ENCODE data around the gene PIGQ. TPM values are rescaled to one million over a fixed set of nuclear protein-coding genes. Genes with fewer than 3 reads are reported as not detected.

Gene PIGQ
- total RNA-seq, 4 donors from 2014 or later: 10.0 to 56.9 (median 30.7) TPM

GRCh38 chr16:534856-535445 is 34.8 kb upstream of the PIGQ start:
- no peak for DNase-seq
- Histone ChIP-seq H3K27ac (no peak overlapping the region), H3K27me3 (no peaks in the 10 kb centered on the region), H3K4me1 (peaks cover 0 to 2% of the 10 kb centered on the region in 2 donors), H3K36me3 (no peaks in the 10 kb centered on the region), H3K4me3 (no peak overlapping the region), H3K9me3 (no peaks in the 10 kb centered on the region)
- intact Hi-C loops (cut with DNase I; ENCODE audit: low total_unique reads): no loop called here
- TF ChIP-seq CTCF (IDR thresholded peaks at IDR 0.05): no peak
- TF ChIP-seq POLR2A (IDR thresholded peaks at IDR 0.05): no peak

- no peak for DNase-seq
- Histone ChIP-seq H3K27ac (no peak overlapping the region), H3K27me3 (no peaks in the 10 kb centered on the region), H3K36me3 (no peaks in the 10 kb centered on the region), H3K9me3 (no peaks in the 10 kb centered on the region), H3K4me3 (no peak overlapping the region), H3K4me1 (no peaks in the 10 kb centered on the region)
- intact Hi-C loops (cut with DNase I; ENCODE audit: low total_unique reads): no loop called here
- TF ChIP-seq CTCF (IDR thresholded peaks at IDR 0.05): no peak
- TF ChIP-seq POLR2A (IDR thresholded peaks at IDR 0.05): no peak
Measured at GRCh38 chr16:535446-536405, 34.0 kb upstream of the PIGQ start.

- Histone ChIP-seq H3K27me3 (no peaks in the 10 kb centered on the region), H3K36me3 (no peaks in the 10 kb centered on the region), H3K4me3 (no peak overlapping the region), H3K27ac (no peak overlapping the region), H3K9me3 (no peaks in the 10 kb centered on the region), H3K4me1 (no peaks in the 10 kb centered on the region)
- no peak for DNase-seq
- intact Hi-C loops (cut with DNase I; ENCODE audit: low total_unique reads): no loop called here
- TF ChIP-seq POLR2A (IDR thresholded peaks at IDR 0.05) (no peak), CTCF (IDR thresholded peaks at IDR 0.05) (no peak)
Measured at GRCh38 chr16:536746-537145, 33.0 kb upstream of the PIGQ start.

GRCh38 chr16:537415-538335 is 32.1 kb upstream of the PIGQ start:
- Histone ChIP-seq H3K4me3 (no peak overlapping the region), H3K27me3 (no peaks in the 10 kb centered on the region), H3K36me3 (no peaks in the 10 kb centered on the region), H3K27ac (no peak overlapping the region), H3K4me1 (no peaks in the 10 kb centered on the region), H3K9me3 (no peaks in the 10 kb centered on the region)
- DNase-seq: no peak
- intact Hi-C loops (cut with DNase I; ENCODE audit: low total_unique reads): no loop called here
- TF ChIP-seq POLR2A (IDR thresholded peaks at IDR 0.05) (no peak), CTCF (IDR thresholded peaks at IDR 0.05) (no peak)
